DMS114 treated with DMSO at 0.1 percent for 48 hours (cell line): Measurements from ENCODE around the gene ENTPD7.
A peak's percentile ranks its signal among the peaks of the same experiment; 100 is the strongest.
"Not testable (repeated sequence)": the region's sequence is repeated elsewhere in the genome, so short reads cannot be mapped to it uniquely, and the experiment has no call there.

Experiments used
- DNase-seq: peaks from one replicate; lab custom pipeline; 2025; ENCODE audit not compliant: unreplicated experiment; lab: John Stamatoyannopoulos, UW

The ENTPD7 gene, protein sequence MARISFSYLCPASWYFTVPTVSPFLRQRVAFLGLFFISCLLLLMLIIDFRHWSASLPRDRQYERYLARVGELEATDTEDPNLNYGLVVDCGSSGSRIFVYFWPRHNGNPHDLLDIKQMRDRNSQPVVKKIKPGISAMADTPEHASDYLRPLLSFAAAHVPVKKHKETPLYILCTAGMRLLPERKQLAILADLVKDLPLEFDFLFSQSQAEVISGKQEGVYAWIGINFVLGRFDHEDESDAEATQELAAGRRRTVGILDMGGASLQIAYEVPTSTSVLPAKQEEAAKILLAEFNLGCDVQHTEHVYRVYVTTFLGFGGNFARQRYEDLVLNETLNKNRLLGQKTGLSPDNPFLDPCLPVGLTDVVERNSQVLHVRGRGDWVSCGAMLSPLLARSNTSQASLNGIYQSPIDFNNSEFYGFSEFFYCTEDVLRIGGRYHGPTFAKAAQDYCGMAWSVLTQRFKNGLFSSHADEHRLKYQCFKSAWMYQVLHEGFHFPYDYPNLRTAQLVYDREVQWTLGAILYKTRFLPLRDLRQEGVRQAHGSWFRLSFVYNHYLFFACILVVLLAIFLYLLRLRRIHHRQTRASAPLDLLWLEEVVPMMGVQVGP

GRCh38 chr10:99659031-99659867, at the start of gene ENTPD7:
Gene ENTPD7 (plus strand): TSS chr10:99659509. CDS start chr10:99659957, 448 bp downstream.
- DNase-seq, result peak; percentile 96

GRCh38 chr10:99610221-99610620, 49.1 kb upstream of the ENTPD7 start:
- DNase-seq, result no peak

GRCh38 chr10:99611326-99611725, 48.0 kb upstream of the ENTPD7 start:
- DNase-seq, result no peak

DNA sequence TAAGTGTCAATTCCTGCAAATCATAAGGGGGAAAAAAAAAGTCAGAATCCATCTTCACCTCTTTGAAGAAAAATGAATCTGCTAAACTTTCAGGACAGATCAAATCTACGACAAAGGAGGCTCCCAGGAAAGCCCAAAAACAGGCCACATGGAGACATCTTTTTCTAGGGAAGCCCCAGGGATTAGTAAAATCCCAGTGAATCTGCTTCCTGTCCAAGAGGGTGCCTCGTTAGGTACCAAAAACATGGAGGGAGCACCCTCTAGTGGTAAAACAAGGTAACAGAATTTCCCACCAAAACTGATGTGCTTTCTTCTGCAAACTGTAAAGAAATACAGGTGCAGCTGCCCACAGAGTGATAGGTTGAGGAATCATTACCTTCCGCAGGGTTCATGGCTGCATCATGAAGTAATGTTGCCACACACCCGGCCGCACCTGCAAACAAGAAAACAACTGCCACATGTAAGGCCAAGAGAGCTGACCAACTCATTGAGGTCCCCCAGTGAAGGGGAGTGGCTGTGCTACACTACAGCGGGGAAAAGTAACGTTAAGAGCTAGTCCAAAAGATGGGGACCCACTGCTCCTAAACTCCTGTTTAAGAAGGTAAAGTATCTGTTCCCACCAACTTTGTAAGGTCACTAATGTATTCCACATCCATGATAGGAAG, 47.0 kb upstream of the ENTPD7 start:
- DNase-seq, result peak; percentile 62

- no peak for DNase-seq
These were observed 43.9 kb upstream of the ENTPD7 start for GRCh38 chr10:99615426-99615825.

DNA sequence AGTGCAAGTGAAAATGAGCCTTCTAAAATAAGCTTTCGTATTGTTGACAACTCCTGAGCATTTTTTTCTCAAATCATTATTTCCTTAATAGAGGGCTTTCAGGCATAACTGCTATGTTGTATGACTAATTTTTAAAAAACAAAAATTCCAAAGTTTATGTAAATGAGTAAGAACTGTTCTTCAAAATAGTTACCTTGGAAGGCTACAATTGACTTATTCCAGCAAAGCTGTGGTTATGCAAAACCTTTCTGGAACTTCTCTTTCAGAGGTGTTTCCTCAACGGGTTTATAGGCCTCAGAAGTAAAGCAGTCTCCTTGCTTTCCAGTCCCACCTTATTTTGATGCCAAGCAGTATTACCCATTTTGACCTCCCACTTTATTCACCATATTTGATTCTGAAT, 41.6 kb upstream of the ENTPD7 start:
- DNase-seq, result no peak

GRCh38 chr10:99619090-99619800, 40.1 kb upstream of the ENTPD7 start:
- no peak for DNase-seq

GRCh38 chr10:99619851-99620710, 39.2 kb upstream of the ENTPD7 start, which contains the start of gene SLC25A28:
Gene SLC25A28 (minus strand): TSS chr10:99620439. CDS start chr10:99620335, 104 bp downstream.
- DNase-seq, result peak; percentile 100

DNA sequence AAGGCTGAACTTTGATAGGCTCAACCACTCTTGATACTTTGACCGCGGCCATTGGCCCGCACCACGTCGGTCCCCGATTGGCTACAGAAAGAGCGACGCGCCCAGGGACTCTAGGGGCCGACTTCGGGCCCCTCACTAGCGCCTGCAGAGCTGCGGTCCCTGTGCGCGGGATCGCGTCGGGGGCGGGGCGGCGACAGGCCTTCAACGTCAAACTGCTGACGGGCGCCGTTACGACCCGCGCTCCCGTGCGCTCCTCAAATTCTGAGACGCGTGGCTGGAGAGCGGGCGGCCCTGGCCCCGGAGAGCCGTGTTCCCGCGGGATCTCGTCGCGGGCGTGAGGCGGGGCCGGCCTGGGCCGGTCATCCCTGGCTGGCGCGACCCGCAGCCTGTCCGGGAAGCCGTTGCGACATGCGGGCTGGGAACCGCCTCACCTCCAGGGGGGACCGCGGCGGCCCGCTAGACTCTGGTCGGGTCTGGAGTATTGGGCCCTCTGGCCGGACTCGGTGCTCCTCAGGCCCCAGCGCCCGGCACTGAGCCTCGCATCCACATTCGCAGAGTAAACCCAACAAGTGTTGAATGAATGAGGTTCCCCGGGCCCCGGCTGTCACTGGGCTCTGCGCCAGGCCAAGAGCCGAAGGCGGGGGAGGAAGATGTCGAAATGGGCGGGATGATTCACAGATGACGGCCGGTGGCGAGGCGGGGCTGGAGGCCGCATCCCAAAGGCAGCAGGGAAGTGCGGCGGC, 38.4 kb upstream of the ENTPD7 start:
- peak; percentile 58 for DNase-seq

DNA sequence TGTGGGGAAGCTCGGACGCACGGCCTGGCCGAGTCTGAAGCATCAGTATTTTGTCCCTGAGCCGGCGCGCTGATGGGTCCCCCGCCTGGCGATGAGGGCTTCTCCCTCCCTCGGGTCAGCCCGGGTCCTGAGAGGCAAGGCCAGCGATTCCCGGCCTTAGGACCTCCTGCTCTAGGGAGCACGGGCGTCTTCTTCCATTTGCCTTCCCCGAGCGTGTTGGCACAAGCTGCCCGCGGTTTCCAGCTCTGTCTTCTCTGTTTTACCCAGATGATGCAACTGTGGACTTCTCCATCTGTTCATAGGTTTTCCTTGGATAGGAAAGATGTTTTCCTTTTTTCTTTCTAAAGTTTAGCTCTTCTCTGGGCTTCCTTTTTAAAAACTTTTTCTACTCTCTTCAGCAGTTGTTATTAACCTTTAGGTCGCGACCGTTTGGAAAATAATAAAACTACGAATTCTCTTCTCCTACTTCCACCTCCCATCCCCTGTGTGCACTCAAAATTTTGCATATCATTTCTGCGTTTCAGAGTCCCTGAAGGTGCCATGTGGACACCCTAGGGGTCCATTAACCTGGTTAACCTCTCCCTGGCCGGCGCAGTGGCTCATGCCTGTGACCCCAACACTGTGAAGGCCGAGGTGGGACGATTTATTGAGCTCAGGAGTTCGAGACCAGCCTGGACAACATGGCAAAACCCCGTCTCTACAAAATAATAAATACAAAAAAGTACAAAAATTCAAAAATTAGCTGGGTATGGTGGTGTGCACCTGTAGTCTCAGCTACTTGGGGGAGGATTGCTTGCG, 37.7 kb upstream of the ENTPD7 start:
- peak; percentile 58 for DNase-seq

DNA sequence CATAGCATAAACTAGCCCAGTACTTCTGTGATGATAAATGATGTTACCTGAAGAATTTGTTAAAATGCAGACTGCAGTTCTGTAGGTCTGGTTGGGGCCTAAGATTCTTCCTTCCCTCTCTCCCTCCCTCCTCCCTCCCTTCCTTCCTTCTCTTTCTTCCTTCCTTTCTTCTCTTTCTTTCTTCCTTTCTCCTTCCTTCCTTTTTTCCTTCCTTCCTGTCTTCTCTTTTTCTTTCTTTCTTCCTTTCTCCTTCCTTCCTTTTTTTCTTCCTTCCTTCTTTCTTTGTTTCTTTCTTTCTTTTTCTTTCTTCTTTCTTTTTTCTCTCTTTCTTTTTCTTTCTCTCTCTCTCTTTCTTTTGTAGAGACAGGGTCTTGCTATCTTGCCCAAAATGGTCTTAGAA, 35.4 kb upstream of the ENTPD7 start:
- DNase-seq, result no peak

GRCh38 chr10:99625124-99625523, 34.2 kb upstream of the ENTPD7 start:
- DNase-seq, result not testable (repeated sequence)

- no peak for DNase-seq
These were observed 30.2 kb upstream of the ENTPD7 start for GRCh38 chr10:99628923-99629624.

GRCh38 chr10:99629625-99629978, 29.7 kb upstream of the ENTPD7 start:
- no peak for DNase-seq

DNA sequence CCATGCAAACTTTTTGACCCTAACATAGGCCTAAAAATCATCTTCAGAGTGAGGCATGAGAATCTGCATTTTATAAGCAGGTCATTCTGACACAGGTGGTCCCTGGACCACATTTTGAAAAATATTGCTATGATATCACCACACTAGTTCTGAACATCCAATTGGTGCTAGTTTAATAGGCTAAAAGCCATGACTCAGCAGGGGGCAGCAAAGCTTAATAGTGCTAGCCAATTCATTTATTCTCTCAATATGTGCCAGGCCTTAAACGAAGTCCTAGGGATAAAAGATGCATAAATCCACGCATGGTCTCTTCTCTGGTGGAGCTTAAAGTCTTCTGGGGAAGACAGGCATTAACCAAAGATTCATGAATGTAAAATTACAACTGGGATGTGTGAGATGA, 28.9 kb upstream of the ENTPD7 start:
- DNase-seq, result peak; percentile 30

DNA sequence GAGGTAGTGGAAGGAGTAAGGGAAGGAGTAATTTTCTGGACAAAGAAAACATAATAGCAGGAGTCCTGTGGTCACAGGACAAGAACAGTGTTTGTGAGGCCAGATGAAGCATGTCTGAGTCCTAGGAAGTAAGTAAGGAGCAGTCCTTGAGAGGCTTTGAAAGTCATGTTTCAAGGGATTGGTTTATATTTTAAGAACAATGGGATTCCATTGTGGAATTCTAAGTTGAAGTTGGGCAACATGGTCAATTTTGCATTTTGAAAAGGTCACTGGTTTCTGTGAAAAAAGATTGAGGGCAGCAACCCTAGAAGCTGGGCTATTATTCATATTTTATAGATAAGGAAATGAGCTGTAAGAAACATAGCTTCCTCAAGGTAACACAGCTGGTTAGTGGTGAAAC, 28.3 kb upstream of the ENTPD7 start:
- no peak for DNase-seq

- no peak for DNase-seq
These were observed 27.8 kb upstream of the ENTPD7 start for GRCh38 chr10:99631496-99631895.
